Measurements from ENCODE around the gene CRAT. TPM values are rescaled to one million over a fixed set of nuclear protein-coding genes. Genes with fewer than 3 reads are reported as not detected.

CRAT gene
- total and polyA plus RNA-seq, 2 experiments from 2014 or later, result 4.6 to 9.9 TPM

GRCh38 chr9:129078691-129079503, 31.7 kb downstream of the CRAT start:
- H3K27ac ChIP-seq (ENCODE audit: low read depth), result no peak overlapping the region
- peaks cover 5% of the 10 kb centered on the region; the same call in 1 of the 2 replicates for H3K4me1 ChIP-seq (ENCODE audit: insufficient read depth)
- H3K27me3 Mint-ChIP-seq (ENCODE audit: insufficient read depth, low read depth, poor library complexity), result peaks cover 17% of the 10 kb centered on the region
- H3K4me1 Mint-ChIP-seq, result peaks cover 3% of the 10 kb centered on the region
- H3K79me2 ChIP-seq (replicated peaks; ENCODE audit: insufficient read depth), result peaks cover 34% of the 10 kb centered on the region
- no peaks in the 10 kb centered on the region; the same call in 2 of the 3 replicates for H3K36me3 Mint-ChIP-seq (ENCODE audit: low read depth)
- H2AFZ ChIP-seq, result no peak overlapping the region
- DNase-seq (ENCODE audit: low spot score), result peak; percentile 27
- H3K4me3 Mint-ChIP-seq, result peak overlapping the region; percentile 99
- peak overlapping the region; percentile 27; the same call in 1 of the 2 replicates for H3K4me2 ChIP-seq
- H3K36me3 ChIP-seq (ENCODE audit: insufficient read depth), result no peaks in the 10 kb centered on the region
- H3K4me3 ChIP-seq, result no peak overlapping the region
- no peaks in the 10 kb centered on the region for H3K9me3 Mint-ChIP-seq
- H3K27me3 ChIP-seq (ENCODE audit: insufficient read depth), result no peaks in the 10 kb centered on the region
- H3K9me2 ChIP-seq (ENCODE audit: insufficient read depth), result no peaks in the 10 kb centered on the region
- no peak for TF ChIP-seq STAT1 (IDR thresholded peaks at IDR 0.05; ENCODE audit: unreplicated experiment)
- no peak for TF ChIP-seq ZNF331 (CRISPR knock-in tag; IDR thresholded peaks at IDR 0.05; ENCODE audit: low read depth)
- TF ChIP-seq POLR2AphosphoS5 (IDR thresholded peaks at IDR 0.05; ENCODE audit: low read depth), result no peak
- TF ChIP-seq ZNF462 (CRISPR knock-in tag; IDR thresholded peaks at IDR 0.05), result no peak
- TF ChIP-seq ETS1 (IDR thresholded peaks at IDR 0.05), result no peak
- no peak for TF ChIP-seq NANOG (IDR thresholded peaks at IDR 0.05; ENCODE audit: borderline replicate concordance)
- no peak for TF ChIP-seq ZNF114 (CRISPR knock-in tag; IDR thresholded peaks at IDR 0.05)
- TF ChIP-seq CREB1 (CRISPR knock-in tag; IDR thresholded peaks at IDR 0.05; ENCODE audit: low read depth), result no peak
- no peak for TF ChIP-seq JUNB (IDR thresholded peaks at IDR 0.05; ENCODE audit: unreplicated experiment)
- no peak for TF ChIP-seq EZH2phosphoT487 (IDR thresholded peaks at IDR 0.05; ENCODE audit: unreplicated experiment)
- no peak for TF ChIP-seq EZH2 (IDR thresholded peaks at IDR 0.05; ENCODE audit: low read depth, unreplicated experiment)
- TF ChIP-seq CTCF (conservative IDR thresholded peaks at IDR 0.05; ENCODE audit: low read depth in 2 of 2), result no peak
- no peak for TF ChIP-seq REST (IDR thresholded peaks at IDR 0.05; ENCODE audit: unreplicated experiment)
- peak overlapping the region; percentile 64; the same call in 1 of the 2 replicates for H3K27ac Mint-ChIP-seq
- H3F3A ChIP-seq (replicated peaks; ENCODE audit: low read depth), result 0 out of 2 replicates have a peak, but pooled peaks cover 4% of the 10 kb centered on the region
- ATAC-seq, result no peak
- H4K20me1 ChIP-seq (replicated peaks; ENCODE audit: insufficient read depth), result no peaks in the 10 kb centered on the region; the same call in 1 of the 2 replicates

Measured in GM23338 (cell line).